Measurements from ENCODE around the gene NALCN.

DNA sequence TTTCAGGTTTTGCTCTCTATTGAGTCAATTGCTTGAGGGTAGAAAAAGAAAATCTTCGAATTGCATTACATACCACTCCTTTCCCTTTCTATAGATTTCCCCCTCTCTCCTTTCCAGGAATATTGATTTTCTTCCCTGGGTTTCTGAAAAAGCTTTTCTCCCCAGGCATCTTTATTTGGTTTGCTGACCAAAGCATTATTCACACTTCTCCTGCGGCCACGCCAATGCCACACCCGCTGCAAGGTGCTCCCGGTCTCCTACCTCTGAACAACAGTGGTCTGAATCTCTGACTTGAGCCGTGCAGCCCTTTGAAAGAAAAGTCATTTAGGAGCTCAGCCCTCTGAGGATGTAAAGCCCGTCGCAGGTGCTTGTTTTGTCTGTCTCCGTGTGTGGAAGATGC is 390.8 kb downstream of the NALCN start:
- TF ChIP-seq, protein P1, sequence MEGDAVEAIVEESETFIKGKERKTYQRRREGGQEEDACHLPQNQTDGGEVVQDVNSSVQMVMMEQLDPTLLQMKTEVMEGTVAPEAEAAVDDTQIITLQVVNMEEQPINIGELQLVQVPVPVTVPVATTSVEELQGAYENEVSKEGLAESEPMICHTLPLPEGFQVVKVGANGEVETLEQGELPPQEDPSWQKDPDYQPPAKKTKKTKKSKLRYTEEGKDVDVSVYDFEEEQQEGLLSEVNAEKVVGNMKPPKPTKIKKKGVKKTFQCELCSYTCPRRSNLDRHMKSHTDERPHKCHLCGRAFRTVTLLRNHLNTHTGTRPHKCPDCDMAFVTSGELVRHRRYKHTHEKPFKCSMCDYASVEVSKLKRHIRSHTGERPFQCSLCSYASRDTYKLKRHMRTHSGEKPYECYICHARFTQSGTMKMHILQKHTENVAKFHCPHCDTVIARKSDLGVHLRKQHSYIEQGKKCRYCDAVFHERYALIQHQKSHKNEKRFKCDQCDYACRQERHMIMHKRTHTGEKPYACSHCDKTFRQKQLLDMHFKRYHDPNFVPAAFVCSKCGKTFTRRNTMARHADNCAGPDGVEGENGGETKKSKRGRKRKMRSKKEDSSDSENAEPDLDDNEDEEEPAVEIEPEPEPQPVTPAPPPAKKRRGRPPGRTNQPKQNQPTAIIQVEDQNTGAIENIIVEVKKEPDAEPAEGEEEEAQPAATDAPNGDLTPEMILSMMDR (conservative IDR thresholded peaks at IDR 0.05; ENCODE audit: low read depth in 2 of 2) = no peak
- TF ChIP-seq EZH2phosphoT487 (IDR thresholded peaks at IDR 0.05; ENCODE audit: unreplicated experiment) (no peak), POLR2AphosphoS5 (IDR thresholded peaks at IDR 0.05; ENCODE audit: low read depth) (no peak), CREB1 (CRISPR knock-in tag; IDR thresholded peaks at IDR 0.05; ENCODE audit: low read depth) (no peak), EZH2 (IDR thresholded peaks at IDR 0.05; ENCODE audit: low read depth, unreplicated experiment) (no peak), ZNF331 (CRISPR knock-in tag; IDR thresholded peaks at IDR 0.05; ENCODE audit: low read depth) (no peak), NANOG (IDR thresholded peaks at IDR 0.05; ENCODE audit: borderline replicate concordance) (no peak)
- TF ChIP-seq, protein P2, sequence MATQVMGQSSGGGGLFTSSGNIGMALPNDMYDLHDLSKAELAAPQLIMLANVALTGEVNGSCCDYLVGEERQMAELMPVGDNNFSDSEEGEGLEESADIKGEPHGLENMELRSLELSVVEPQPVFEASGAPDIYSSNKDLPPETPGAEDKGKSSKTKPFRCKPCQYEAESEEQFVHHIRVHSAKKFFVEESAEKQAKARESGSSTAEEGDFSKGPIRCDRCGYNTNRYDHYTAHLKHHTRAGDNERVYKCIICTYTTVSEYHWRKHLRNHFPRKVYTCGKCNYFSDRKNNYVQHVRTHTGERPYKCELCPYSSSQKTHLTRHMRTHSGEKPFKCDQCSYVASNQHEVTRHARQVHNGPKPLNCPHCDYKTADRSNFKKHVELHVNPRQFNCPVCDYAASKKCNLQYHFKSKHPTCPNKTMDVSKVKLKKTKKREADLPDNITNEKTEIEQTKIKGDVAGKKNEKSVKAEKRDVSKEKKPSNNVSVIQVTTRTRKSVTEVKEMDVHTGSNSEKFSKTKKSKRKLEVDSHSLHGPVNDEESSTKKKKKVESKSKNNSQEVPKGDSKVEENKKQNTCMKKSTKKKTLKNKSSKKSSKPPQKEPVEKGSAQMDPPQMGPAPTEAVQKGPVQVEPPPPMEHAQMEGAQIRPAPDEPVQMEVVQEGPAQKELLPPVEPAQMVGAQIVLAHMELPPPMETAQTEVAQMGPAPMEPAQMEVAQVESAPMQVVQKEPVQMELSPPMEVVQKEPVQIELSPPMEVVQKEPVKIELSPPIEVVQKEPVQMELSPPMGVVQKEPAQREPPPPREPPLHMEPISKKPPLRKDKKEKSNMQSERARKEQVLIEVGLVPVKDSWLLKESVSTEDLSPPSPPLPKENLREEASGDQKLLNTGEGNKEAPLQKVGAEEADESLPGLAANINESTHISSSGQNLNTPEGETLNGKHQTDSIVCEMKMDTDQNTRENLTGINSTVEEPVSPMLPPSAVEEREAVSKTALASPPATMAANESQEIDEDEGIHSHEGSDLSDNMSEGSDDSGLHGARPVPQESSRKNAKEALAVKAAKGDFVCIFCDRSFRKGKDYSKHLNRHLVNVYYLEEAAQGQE (IDR thresholded peaks at IDR 0.05; ENCODE audit: unreplicated experiment) = no peak
- TF ChIP-seq, protein P3, sequence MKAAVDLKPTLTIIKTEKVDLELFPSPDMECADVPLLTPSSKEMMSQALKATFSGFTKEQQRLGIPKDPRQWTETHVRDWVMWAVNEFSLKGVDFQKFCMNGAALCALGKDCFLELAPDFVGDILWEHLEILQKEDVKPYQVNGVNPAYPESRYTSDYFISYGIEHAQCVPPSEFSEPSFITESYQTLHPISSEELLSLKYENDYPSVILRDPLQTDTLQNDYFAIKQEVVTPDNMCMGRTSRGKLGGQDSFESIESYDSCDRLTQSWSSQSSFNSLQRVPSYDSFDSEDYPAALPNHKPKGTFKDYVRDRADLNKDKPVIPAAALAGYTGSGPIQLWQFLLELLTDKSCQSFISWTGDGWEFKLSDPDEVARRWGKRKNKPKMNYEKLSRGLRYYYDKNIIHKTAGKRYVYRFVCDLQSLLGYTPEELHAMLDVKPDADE (IDR thresholded peaks at IDR 0.05) = no peak
